SIG-M5 treated with dmso at 0.1 percent for 504 hours (cell line): ENCODE data around the gene S100A3.

Experiments
- DNase-seq: peaks from one replicate; lab custom pipeline; 2025; ENCODE audit not compliant: unreplicated experiment; lab: John Stamatoyannopoulos, UW

S100A3 gene

GRCh38 chr1:153550398-153550758 lies 1.3 kb upstream of the S100A3 start:
- no peak for DNase-seq

DNA sequence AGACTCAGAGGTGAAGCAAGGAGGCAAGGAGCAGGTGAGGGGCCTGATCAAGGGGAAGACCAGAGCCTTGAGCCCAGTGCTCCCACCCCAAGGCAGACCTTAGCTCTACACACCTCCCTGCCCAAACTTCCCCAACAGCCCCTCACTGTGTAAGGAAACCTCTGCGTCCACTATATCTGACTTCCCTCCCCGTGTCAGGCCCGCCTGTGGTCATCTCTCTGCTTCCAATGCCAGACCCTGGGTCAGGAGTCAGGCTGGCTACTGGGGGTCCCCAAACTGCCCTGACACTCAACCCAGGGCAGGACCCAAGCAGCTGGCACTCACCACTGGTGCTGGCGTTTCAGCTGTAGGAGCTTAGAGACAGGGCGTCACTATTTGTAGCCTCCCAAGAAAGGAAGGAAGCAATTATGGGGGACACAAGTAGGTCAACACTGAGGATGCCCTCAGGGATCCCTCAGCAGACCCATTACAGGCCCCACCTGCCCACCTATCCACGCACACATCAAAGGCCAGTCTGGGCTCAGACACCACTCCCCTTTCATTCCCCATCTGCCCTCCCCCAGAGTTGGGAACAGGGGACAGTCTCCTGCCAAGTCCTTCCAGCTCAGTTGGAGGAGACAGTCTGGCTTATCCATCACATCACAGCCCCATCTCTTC lies 811 bp upstream of the S100A3 start:
- DNase-seq = no peak

GRCh38 chr1:153547560-153548551 lies 1.2 kb downstream of the S100A3 start:
- no peak for DNase-seq

GRCh38 chr1:153546796-153547559 lies 2.1 kb downstream of the S100A3 start:
- DNase-seq = no peak

GRCh38 chr1:153546371-153546770 lies 2.7 kb downstream of the S100A3 start:
- no peak for DNase-seq

DNA sequence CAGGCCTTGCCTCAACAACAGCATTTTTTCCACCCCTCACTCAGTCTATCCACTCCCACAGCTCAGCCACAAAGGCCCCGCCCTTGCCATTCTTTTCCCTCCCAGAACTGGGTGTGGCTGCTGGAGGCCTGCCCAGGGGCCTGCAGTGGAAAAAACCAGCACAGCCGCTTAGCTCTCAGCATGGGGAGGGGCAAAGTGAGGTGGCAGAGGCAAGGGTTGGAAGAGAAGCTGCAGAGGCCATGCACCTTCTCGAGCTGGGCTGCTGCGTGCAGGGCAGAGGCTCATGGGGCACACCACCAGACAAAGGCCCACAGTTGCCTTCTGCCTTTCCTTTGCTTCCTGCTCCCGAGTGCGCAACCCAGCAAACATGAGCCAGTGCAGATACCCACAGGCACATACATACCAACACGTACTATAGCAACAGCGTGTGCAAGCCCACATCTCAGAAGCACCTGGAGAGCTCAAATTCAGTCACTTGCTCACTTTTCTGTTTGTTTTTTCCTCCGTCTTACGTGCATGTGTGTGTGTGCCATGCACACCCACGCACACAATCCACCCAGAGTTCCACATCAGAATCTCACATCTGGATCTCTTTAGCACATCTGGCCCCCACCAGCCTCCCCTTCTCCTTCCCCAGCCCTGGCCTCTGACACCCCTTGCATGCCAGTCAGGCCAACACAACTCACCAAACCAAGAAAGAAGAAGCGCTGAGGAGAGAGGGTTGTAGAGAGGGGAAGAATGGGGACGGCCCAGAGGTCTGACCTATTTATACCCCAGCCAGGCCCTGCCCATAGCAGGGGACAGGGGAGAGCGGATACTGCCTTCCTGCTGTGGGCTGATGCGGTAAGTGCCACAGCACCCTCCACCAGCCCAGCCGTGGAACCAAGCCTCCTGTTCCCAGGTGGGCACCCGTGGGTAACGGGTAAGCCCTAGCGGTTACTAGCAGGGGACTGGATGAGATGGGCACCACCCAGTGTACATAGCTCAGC lies 3.7 kb downstream of the S100A3 start, which contains the start of gene S100A4:
Gene S100A4 (minus strand): TSS at position 740 of the 989 bp plus-strand sequence. CDS start 1,012 bp downstream, outside the sequence.
- DNase-seq = peak; percentile 98

- DNase-seq = no peak
Measured at GRCh38 chr1:153544453-153545066, 4.5 kb downstream of the S100A3 start.

DNA sequence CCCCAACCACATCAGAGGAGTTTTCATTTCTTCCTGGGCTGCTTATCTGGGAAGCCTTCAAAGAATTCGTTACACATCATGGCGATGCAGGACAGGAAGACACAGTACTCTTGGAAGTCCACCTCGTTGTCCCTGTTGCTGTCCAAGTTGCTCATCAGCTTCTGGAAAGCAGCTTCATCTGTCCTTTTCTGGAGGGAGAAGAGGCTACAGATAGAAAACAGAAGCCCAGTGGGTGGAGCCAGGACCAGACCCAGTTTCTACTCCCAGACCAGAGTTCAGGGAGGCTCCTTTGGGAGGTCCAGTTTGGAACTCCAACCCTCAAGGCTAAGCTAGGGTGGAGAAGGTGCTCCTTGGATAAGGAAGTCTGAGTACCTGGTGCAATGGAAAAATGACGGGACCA lies 5.3 kb downstream of the S100A3 start:
- DNase-seq = no peak

DNA sequence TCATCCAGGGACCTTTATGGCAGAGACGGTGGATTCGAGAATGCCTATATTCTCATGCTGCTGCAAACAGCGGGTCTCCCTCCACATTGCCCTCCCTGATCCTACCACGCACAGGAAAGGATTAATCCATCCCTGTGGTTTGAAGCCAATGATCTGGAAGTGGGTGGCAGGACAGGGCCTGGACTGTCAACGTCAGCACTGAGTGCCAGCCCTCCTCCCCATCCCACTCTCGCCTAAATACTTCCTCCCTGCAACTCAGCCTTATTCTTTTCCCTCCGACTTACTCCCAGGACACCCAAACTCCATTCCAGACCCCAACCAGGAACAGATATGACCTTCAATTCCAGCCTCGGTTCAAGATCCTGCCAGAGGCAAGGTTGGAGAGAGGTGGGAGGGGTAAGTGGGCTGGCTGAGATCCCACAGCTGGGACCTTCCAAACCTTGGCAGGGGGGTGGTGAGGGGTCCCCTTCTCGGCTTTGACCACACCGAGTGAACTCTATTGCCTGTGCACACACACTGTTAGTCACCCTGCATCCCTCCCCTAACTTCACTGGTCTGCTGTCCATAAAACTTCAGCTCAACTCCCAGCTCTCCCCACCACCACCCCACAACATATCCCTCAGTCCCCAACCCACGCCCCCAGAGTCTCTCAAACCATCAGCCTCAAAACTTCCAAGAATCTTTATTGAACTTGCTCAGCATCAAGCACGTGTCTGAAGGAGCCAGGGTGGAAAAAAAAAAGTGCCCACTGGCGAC lies 5.9 kb downstream of the S100A3 start:
- no peak for DNase-seq

DNA sequence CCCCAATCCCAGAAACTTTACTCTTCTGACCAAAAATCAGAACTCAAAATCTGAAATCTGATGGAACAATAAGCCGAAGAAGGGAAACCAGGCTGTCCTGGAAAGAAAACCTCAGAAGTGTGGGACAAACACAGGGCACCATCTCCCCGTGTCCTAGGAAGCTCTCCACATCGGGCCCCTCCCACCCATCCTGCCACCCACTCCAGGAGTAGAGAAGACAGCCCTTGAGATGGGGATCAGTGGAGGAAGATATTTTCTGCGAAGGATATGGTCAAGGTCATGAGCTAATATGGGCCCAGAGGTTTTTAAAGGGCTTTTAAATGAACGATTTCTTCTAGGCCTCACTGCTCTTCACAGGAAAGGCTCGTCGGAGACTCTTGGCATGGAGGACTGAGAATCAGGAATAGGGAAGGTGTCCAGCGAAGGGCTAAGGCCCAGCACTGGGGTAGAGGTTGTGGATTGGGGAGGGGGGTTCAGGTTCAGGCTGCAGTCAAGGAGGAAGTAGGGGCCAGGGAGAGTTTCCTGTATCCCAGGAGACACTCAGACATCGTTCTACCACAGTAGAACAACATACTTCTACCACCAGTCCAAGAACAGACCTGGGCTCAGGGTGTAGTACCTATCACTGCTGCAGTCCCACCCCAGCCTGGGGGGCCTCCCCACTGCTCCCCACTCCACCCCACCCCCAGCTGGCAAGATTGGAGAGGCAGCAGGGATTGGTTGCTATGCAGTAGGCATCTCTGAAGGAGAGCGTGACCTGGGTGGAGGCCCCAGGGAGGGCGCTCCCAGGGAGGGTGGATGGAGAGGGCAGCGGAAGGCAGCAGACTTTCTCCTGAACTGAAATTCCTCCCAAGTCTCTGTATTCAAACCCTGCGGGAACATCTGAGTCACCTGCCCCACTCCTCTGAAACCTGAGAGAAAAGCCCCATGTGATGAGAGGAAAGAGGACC lies 7.1 kb downstream of the S100A3 start:
- no peak for DNase-seq

GRCh38 chr1:153540394-153541361 lies 8.4 kb downstream of the S100A3 start, which contains the start of gene S100A5:
TSS of gene S100A5 (minus strand) at chr1:153540934. CDS start at chr1:153540191, 743 bp downstream.
- DNase-seq = peak; percentile 87

- no peak for DNase-seq
Measured at GRCh38 chr1:153539395-153540093, 9.5 kb downstream of the S100A3 start.

DNA sequence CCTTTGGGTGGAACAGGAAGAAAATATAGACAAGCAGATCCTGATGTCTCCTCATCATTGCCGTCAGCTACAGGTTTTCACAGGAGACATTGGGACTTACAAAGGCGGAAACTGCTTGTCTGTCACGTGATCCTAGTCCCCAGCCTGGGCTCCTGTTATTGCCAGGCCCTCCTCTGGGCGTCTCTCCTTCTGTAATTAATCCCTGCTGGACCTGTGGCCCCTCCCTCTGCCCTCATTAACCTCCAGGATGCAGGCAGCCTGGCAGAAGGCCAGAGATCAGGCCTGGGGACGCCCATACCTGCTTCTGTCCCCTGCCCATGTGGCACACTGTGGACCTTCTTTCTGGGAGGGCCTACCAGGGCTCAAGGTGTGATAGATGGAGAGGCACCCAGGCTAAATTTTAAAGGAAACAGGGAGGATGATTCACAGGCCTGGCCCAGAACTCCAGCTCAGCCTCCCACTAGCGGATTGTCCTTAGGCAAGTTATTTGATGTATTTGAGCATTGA lies 10.7 kb downstream of the S100A3 start:
- DNase-seq = peak; percentile 45

GRCh38 chr1:153537376-153537730 lies 11.7 kb downstream of the S100A3 start:
- no peak for DNase-seq

- DNase-seq = no peak
Measured at GRCh38 chr1:153536671-153537375, 12.2 kb downstream of the S100A3 start.
